Stimulated activated naive CD8-positive, alpha-beta T cell treated with anti-CD3 and anti-CD28 coated beads, Interleukin-15, Interleukin-2, amounts not matched to agents 100 ng/mL and 50 ng/mL, for 24 hours (primary cell): ENCODE measurements around the gene PLSCR4.
"Not testable (repeated sequence)": the region's sequence is repeated elsewhere in the genome, so short reads cannot be mapped to it uniquely, and the experiment has no call there.

Source experiments
- H3K27ac Mint-ChIP-seq: one replicate; pipeline ENCODE4 v1.8.0; 2021; ENCODE audit warnings: mild to moderate bottlenecking, mixed read lengths
- H3K27me3 Mint-ChIP-seq: one replicate; pipeline ENCODE4 v1.8.0; 2021; ENCODE audit warnings: mixed read lengths
- H3K36me3 Mint-ChIP-seq: one replicate; pipeline ENCODE4 v1.8.0; 2021; ENCODE audit warnings: low read depth, mixed read lengths
- H3K4me1 Mint-ChIP-seq: one replicate; pipeline ENCODE4 v1.8.0; 2021; ENCODE audit warnings: low read depth, mixed read lengths
- H3K4me3 Mint-ChIP-seq: one replicate; pipeline ENCODE4 v1.8.0; 2021; ENCODE audit warnings: mild to moderate bottlenecking, mixed read lengths
- H3K9me3 Mint-ChIP-seq: one replicate; pipeline ENCODE4 v1.8.0; 2021; ENCODE audit warnings: mixed read lengths

PLSCR4 gene

GRCh38 chr3:146250449-146251382, at the start of gene PLSCR4:
TSS of gene PLSCR4 (minus strand) at chr3:146251105. CDS start at chr3:146222071, 29,034 bp downstream.
- Mint-ChIP-seq H3K36me3 (no peaks in the 10 kb centered on the region), H3K27ac (no peak within 1 kb of the TSS), H3K4me3 (peak within 1 kb of the TSS; percentile 69), H3K27me3 (peaks cover 51% of the 10 kb centered on the region), H3K4me1 (no peaks in the 10 kb centered on the region), H3K9me3 (no peaks in the 10 kb centered on the region)

GRCh38 chr3:146293401-146293800, 42.5 kb upstream of the PLSCR4 start:
- H3K4me3 Mint-ChIP-seq, H3K36me3 Mint-ChIP-seq, H3K27ac Mint-ChIP-seq, H3K27me3 Mint-ChIP-seq, H3K4me1 Mint-ChIP-seq, H3K9me3 Mint-ChIP-seq: not testable (repeated sequence)

DNA sequence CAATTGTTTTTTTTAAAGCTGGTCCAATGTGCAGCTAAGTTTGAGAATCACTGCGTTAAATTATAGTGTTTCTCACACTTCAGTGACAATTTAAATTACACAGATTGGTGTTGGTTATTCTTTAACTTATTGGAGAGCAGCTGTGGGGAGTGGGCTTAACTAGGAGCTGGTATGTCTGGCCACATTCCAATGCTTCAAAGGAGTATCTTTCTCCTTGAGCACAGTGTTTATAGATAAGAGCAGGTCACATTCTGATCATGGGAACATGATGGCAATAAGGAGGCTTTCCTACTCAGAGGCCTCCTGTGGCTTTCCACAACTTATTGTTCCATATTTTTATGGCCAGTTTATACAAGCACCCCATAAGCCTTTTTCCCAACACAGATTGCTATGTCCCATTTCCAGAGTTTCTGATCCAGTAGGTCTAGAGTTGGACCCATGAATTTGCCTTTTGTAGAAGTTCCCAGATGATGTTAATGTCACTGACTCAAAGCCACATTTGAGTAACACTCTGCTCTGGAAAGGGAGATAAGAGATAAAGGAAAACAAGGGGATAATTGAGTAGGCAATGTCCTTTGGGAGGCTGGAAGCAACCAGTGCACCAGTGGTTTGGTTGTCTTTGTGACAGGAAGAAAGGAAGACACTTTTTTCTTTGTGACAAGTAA, 33.0 kb upstream of the PLSCR4 start:
- no peaks in the 10 kb centered on the region for H3K4me1 Mint-ChIP-seq
- no peaks in the 10 kb centered on the region for H3K36me3 Mint-ChIP-seq
- H3K27me3 Mint-ChIP-seq: peaks cover 4% of the 10 kb centered on the region
- H3K27ac Mint-ChIP-seq: no peak overlapping the region
- H3K9me3 Mint-ChIP-seq: no peaks in the 10 kb centered on the region
- no peak overlapping the region for H3K4me3 Mint-ChIP-seq

- peaks cover 4% of the 10 kb centered on the region for H3K27me3 Mint-ChIP-seq
- H3K36me3 Mint-ChIP-seq: no peaks in the 10 kb centered on the region
- no peak overlapping the region for H3K4me3 Mint-ChIP-seq
- no peaks in the 10 kb centered on the region for H3K4me1 Mint-ChIP-seq
- H3K9me3 Mint-ChIP-seq: no peaks in the 10 kb centered on the region
- no peak overlapping the region for H3K27ac Mint-ChIP-seq
Measured at GRCh38 chr3:146280864-146281263, 30.0 kb upstream of the PLSCR4 start.

DNA sequence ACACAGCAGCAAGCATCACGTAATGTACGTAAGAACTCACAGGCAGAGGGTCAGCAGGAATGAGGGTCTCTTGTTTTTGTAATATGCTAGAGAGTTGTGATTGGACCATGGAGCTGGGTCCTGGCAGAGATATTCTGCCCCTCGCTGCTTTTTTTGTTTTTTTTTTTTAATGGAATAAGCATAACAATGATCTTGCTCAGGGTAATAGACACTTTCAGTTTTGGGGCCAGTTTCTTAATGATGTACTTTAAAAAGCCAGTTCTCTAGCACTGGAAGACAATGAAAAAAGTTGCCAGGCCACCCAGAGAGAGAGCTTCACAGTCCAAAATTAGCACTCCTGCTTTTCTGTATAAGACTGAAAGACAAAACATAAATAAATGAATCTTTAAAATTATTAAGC, 29.0 kb upstream of the PLSCR4 start:
- no peaks in the 10 kb centered on the region for H3K9me3 Mint-ChIP-seq
- H3K4me1 Mint-ChIP-seq: no peaks in the 10 kb centered on the region
- no peak overlapping the region for H3K27ac Mint-ChIP-seq
- no peak overlapping the region for H3K4me3 Mint-ChIP-seq
- peaks cover 4% of the 10 kb centered on the region for H3K27me3 Mint-ChIP-seq
- H3K36me3 Mint-ChIP-seq: no peaks in the 10 kb centered on the region

GRCh38 chr3:146279013-146279412, 28.1 kb upstream of the PLSCR4 start:
- Mint-ChIP-seq H3K4me1 (no peaks in the 10 kb centered on the region), H3K27me3 (peaks cover 4% of the 10 kb centered on the region), H3K27ac (no peak overlapping the region), H3K4me3 (no peak overlapping the region), H3K9me3 (no peaks in the 10 kb centered on the region), H3K36me3 (no peaks in the 10 kb centered on the region)

DNA sequence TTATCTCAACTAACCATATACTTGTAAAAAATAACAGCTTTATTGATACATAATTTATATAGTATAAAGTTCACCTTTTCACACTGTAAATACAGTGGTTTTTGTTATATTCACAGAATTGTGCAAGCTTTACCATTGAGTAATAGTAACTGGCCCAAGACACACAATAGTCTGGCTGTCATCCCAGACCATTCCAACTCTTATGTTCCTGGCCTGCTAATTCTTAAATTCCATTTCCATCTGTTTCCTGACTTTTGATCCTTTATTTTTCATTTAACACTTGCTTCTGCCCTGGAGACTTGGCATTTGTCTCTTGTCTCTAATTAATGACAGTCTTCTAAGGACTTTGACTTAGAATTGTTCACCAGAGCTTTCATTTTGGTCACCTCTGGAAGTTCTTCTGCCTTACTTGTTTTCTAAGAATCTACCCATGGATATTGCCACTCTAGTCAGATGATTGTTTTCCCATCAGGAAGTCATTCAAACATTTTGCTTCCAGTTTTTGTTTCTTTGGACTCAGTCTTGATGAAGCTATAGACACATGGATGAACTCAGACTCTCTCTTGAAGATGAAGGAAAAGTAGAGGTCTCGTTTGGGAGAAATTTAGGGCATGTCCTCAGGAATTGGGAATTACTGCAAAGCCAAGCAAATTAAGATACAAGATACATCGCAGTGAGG, 27.2 kb upstream of the PLSCR4 start:
- H3K27me3 Mint-ChIP-seq: peaks cover 4% of the 10 kb centered on the region
- H3K36me3 Mint-ChIP-seq: no peaks in the 10 kb centered on the region
- no peaks in the 10 kb centered on the region for H3K9me3 Mint-ChIP-seq
- H3K27ac Mint-ChIP-seq: no peak overlapping the region
- H3K4me3 Mint-ChIP-seq: no peak overlapping the region
- H3K4me1 Mint-ChIP-seq: no peaks in the 10 kb centered on the region

GRCh38 chr3:146275476-146275875, 24.6 kb upstream of the PLSCR4 start:
- no peak overlapping the region for H3K4me3 Mint-ChIP-seq
- H3K9me3 Mint-ChIP-seq: no peaks in the 10 kb centered on the region
- peaks cover 4% of the 10 kb centered on the region for H3K27me3 Mint-ChIP-seq
- no peaks in the 10 kb centered on the region for H3K4me1 Mint-ChIP-seq
- H3K27ac Mint-ChIP-seq: no peak overlapping the region
- no peaks in the 10 kb centered on the region for H3K36me3 Mint-ChIP-seq

DNA sequence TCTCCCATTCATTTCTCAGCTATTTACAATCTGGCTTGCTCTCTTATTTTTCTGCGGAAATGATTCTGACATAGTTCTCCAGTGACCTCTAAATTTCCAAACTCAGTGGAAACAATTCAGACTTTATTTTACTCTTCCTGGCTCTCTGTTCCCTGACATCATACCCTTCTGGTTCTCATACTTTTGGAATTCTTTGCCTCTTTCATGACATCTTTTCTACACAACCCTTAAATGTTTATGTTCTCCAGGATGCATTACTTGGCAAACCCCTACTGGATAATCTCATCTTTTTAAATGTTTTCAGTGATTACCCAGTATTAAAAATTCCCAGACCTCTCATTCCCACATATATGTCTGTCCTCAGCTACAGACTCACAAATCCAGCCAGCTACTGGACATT, 23.9 kb upstream of the PLSCR4 start:
- Mint-ChIP-seq H3K9me3 (no peaks in the 10 kb centered on the region), H3K36me3 (no peaks in the 10 kb centered on the region), H3K27ac (no peak overlapping the region), H3K4me3 (no peak overlapping the region), H3K27me3 (peaks cover 2% of the 10 kb centered on the region), H3K4me1 (no peaks in the 10 kb centered on the region)

DNA sequence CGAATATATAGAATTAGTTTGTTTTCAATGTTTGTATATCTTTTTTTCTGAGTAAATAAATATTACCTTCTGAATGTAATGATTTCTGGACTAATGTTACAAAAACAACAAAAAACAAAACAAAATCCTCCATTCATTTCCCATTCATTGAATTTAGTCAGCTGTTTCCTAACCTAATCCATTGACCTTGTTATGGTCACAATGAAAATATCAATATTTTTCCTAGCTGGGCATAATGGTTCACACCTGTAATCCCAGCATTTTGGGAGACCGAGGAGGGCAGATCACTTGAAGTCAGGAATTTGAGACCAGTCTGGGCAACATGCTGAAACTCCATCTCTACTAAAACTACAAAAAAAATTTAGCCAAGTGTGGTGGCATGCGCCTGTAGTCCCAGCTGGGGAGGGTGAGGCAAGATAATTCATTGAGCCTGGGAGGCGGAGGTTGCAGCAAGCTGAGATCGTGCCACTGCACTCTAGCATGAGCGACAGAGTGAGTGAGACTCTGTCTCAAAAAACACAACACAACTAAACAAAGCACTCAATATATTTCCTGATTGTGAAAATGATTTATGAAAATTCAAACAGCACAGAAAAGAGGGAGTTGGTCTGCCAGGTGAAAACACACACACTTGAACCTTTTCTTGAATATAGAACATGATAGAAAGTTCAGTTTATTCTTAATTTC, 23.0 kb upstream of the PLSCR4 start:
- Mint-ChIP-seq H3K4me3 (no peak overlapping the region), H3K4me1 (no peaks in the 10 kb centered on the region), H3K27me3 (no peaks in the 10 kb centered on the region), H3K36me3 (no peaks in the 10 kb centered on the region), H3K9me3 (no peaks in the 10 kb centered on the region), H3K27ac (no peak overlapping the region)

DNA sequence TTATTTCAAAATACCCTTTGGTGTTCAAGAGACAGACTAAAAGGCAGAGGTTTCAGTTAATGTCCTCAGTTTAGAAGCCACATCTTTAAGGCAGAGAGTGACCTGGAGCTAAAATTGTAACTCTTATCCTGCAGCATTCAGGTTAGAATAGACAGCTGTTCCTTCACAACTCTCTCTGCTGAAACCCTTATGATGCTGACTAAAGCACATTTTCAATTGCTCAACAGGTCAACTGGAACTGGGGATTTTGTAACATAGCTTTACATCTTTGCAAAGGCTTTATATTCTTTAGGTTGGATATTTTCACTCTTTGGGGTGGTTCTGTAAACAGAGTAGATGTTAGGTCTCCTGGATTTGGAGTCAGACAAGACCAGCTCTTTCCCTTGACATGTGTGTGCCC, 20.3 kb upstream of the PLSCR4 start:
- H3K4me3 Mint-ChIP-seq: no peak overlapping the region
- no peaks in the 10 kb centered on the region for H3K36me3 Mint-ChIP-seq
- no peaks in the 10 kb centered on the region for H3K4me1 Mint-ChIP-seq
- H3K9me3 Mint-ChIP-seq: no peaks in the 10 kb centered on the region
- H3K27ac Mint-ChIP-seq: no peak overlapping the region
- no peaks in the 10 kb centered on the region for H3K27me3 Mint-ChIP-seq

DNA sequence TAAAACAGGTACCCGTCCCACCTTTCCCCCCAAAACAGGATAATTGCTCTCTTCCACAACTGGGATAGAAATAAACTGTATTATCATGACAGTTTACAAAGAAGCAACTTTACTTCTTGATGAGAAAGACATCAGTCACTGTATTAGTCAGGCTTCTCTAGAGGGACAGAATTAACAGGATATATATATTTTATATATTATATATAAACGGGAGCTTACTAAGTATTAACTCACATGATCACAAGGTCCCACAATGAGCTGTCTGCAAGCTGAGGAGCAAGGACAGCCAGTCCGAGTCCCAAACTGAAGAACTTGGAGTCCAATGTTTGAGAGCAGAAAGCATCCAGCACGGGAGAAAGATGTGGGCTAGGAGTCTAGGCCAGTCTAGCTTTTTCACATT, 18.4 kb upstream of the PLSCR4 start:
- no peaks in the 10 kb centered on the region for H3K27me3 Mint-ChIP-seq
- H3K9me3 Mint-ChIP-seq: no peaks in the 10 kb centered on the region
- no peak overlapping the region for H3K27ac Mint-ChIP-seq
- H3K4me3 Mint-ChIP-seq: no peak overlapping the region
- H3K36me3 Mint-ChIP-seq: no peaks in the 10 kb centered on the region
- H3K4me1 Mint-ChIP-seq: no peaks in the 10 kb centered on the region

DNA sequence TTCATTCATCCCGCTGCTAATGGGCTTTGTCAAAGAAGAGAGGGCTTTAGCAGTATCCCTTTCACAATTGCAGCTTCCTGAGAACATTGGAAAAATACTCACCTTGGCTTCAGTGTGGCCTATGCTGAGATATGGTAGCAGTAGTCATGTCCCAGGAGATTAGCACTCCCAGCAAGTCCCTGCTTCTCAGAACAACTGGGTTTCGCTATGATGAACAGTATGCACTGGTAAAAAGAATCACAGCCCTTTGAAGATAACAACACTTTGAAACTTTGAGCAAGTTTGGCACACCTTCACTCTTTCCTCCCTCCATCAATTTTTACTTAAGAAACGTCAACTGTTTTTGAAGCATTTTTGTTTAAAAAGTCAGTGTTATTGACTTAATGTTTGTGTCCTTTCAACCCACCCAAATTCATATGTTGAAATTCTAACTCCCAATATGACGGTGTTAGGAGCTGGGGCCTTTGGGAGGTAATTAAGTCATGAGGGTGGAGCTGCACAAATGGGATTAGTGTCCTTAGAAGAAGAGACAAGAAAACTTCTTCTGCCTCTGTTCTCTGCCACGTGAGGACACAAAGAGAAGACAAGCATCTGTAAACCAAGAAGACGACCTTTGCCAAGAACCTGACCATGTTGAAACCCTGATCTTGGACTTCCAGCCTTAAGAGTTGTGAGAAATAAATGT, 17.8 kb upstream of the PLSCR4 start:
- no peak overlapping the region for H3K27ac Mint-ChIP-seq
- no peaks in the 10 kb centered on the region for H3K4me1 Mint-ChIP-seq
- no peaks in the 10 kb centered on the region for H3K9me3 Mint-ChIP-seq
- H3K4me3 Mint-ChIP-seq: no peak overlapping the region
- no peaks in the 10 kb centered on the region for H3K27me3 Mint-ChIP-seq
- H3K36me3 Mint-ChIP-seq: no peaks in the 10 kb centered on the region

DNA sequence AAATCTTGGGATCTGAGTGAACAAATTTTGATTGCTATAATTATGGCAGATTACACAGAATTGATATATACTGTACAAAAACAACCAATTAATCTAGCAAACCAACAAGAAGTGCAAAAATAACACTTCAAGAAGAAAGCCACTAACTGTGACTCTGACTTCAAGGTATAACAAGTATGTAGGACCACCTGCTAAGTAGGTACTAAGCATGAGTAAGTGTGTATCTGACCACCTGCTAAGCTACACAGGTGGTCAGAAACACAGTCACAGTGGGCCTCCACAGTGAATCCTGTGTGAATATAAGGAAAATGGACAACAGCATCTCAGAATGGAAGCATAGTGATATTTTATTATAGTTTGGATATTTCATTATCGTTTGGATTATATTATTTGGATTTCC, 14.8 kb upstream of the PLSCR4 start:
- H3K4me1 Mint-ChIP-seq: no peaks in the 10 kb centered on the region
- H3K4me3 Mint-ChIP-seq: no peak overlapping the region
- no peaks in the 10 kb centered on the region for H3K36me3 Mint-ChIP-seq
- no peaks in the 10 kb centered on the region for H3K27me3 Mint-ChIP-seq
- no peaks in the 10 kb centered on the region for H3K9me3 Mint-ChIP-seq
- no peak overlapping the region for H3K27ac Mint-ChIP-seq
